ENCODE results near the gene RAB6B.

DNA sequence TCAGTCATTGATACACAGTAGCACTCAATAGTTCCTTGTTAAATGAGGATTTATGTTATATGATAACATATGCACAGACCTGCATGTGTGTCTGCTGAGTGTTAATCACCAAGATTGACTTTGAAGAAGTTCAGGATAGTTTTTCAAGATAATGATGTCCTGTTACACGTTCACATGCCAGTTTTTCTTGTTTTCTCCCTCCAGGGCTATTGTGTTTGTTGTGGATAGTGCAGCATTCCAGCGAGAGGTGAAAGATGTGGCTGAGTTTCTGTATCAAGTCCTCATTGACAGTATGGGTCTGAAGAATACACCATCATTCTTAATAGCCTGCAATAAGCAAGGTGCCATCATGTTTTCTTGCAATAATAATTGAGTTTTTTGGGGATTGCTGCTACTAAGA, 80.3 kb downstream of the RAB6B start:
- TF ChIP-seq, protein P1, sequence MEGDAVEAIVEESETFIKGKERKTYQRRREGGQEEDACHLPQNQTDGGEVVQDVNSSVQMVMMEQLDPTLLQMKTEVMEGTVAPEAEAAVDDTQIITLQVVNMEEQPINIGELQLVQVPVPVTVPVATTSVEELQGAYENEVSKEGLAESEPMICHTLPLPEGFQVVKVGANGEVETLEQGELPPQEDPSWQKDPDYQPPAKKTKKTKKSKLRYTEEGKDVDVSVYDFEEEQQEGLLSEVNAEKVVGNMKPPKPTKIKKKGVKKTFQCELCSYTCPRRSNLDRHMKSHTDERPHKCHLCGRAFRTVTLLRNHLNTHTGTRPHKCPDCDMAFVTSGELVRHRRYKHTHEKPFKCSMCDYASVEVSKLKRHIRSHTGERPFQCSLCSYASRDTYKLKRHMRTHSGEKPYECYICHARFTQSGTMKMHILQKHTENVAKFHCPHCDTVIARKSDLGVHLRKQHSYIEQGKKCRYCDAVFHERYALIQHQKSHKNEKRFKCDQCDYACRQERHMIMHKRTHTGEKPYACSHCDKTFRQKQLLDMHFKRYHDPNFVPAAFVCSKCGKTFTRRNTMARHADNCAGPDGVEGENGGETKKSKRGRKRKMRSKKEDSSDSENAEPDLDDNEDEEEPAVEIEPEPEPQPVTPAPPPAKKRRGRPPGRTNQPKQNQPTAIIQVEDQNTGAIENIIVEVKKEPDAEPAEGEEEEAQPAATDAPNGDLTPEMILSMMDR (conservative IDR thresholded peaks at IDR 0.05) = no peak
- no peak for TF ChIP-seq EZH2 (IDR thresholded peaks at IDR 0.05; ENCODE audit: low read depth)

All from PC-9 (cell line).